Ascending aorta (tissue), 2 donors: ENCODE data around the gene PCK2. TPM values are rescaled to one million over a fixed set of nuclear protein-coding genes. Genes with fewer than 3 reads are reported as not detected.

Source experiments
- DNase-seq, 2 donors: peaks; one replicate each; pipeline ENCODE4 v3.0.0-alpha.2; 2019; ENCODE audit warnings: low spot score in 2 of 2
- H3K27ac ChIP-seq, 2 donors: fragments of 200-600 bp; sonication (generic); one replicate each; pipeline ENCODE4 v1.5.1; 2016 to 2017; ENCODE audit warnings: mild to moderate bottlenecking in 1 of 2
- H3K27me3 ChIP-seq: fragments of 200-600 bp; sonication (generic); one replicate; pipeline ENCODE4 v1.5.1; 2017
- H3K36me3 ChIP-seq, 2 donors: fragments of 200-600 bp; sonication (generic); one replicate each; pipeline ENCODE4 v1.5.1; 2016
- H3K4me1 ChIP-seq, 2 donors: fragments of 200-600 bp; sonication (generic); one replicate each; pipeline ENCODE4 v1.5.1; 2016 to 2017; ENCODE audit warnings: mild to moderate bottlenecking in 1 of 2
- H3K4me3 ChIP-seq, 2 donors: fragments of 200-600 bp; sonication (generic); one replicate each; pipeline ENCODE4 v1.5.1; 2016 to 2017; ENCODE audit warnings: mild to moderate bottlenecking in 1 of 2
- H3K9me3 ChIP-seq, 2 donors: fragments of 200-600 bp; sonication (generic); one replicate each; pipeline ENCODE4 v1.5.1; 2016
- CTCF ChIP-seq, 3 experiments: fragments of 200-600 bp in 2 of 3; fragments of 450-650 bp in 1 of 3; sonication (generic) in 2 of 3; IDR thresholded peaks; one replicate each; pipeline ENCODE4 v1.5.1; 2016 to 2019; ENCODE audit warnings: antibody characterized with exemption in 3 of 3, mild to moderate bottlenecking in 1 of 3, moderate library complexity in 1 of 3
- intact Hi-C: fragments of 100-400 bp; cut with DNase I; formaldehyde crosslinking; loops from one replicate; pipeline ENCODE4 v1.15.1; 2023
- total RNA-seq: library from RNA; depleted of rRNA; stranded (reverse); fragments of >200 nt; gene quantifications from one replicate; pipeline ENCODE4 v1.1.0, GENCODE V29; 2016

PCK2 gene
- total RNA-seq, 1 donor from 2014 or later, result 26.1 TPM

- Histone ChIP-seq H3K27me3 (no peaks in the 10 kb centered on the region), H3K27ac (peak overlapping the region; percentile 75 to 90), H3K36me3 (peaks cover 28 to 41% of the 10 kb centered on the region in 2 donors), H3K9me3 (no peaks in the 10 kb centered on the region), H3K4me1 (peaks cover 20 to 22% of the 10 kb centered on the region in 2 donors), H3K4me3 (peak overlapping the region; percentile 76 to 100)
- peak in 1 of 2 donors; percentile 63 for DNase-seq
- intact Hi-C loops, result loop anchor here (1.0 to 10.0 kb wide), 6 partner anchors 13 to 843 kb away; partner anchors contain the start of genes BCL2L2, GMPR2, IPO4 and IRF9
- TF ChIP-seq CTCF (IDR thresholded peaks at IDR 0.05), result no peak
These were observed 53.8 kb downstream of the PCK2 start for GRCh38 chr14:24147761-24148428.

GRCh38 chr14:24149302-24149969 lies 55.3 kb downstream of the PCK2 start:
- Histone ChIP-seq H3K9me3 (no peaks in the 10 kb centered on the region), H3K4me3 (no peak overlapping the region), H3K27ac (no peak overlapping the region), H3K4me1 (peaks cover 20 to 22% of the 10 kb centered on the region in 2 donors), H3K36me3 (peaks cover 32 to 55% of the 10 kb centered on the region in 2 donors), H3K27me3 (no peaks in the 10 kb centered on the region)
- no peak for DNase-seq
- no peak for TF ChIP-seq CTCF (IDR thresholded peaks at IDR 0.05)
- intact Hi-C loops, result loop anchor here (5.0 to 10.0 kb wide), 2 partner anchors 83 to 845 kb away; partner anchors contain the start of genes BCL2L2, GMPR2, NEDD8 and PPP1R3E

GRCh38 chr14:24150061-24150460 lies 56.0 kb downstream of the PCK2 start:
- intact Hi-C loops, result no loop called here
- no peak for TF ChIP-seq CTCF (IDR thresholded peaks at IDR 0.05)
- H3K9me3 ChIP-seq, result no peaks in the 10 kb centered on the region
- no peak overlapping the region for H3K4me3 ChIP-seq
- no peaks in the 10 kb centered on the region for H3K27me3 ChIP-seq
- DNase-seq, result no peak
- H3K4me1 ChIP-seq, result peaks cover 18 to 22% of the 10 kb centered on the region in 2 donors
- no peak overlapping the region for H3K27ac ChIP-seq
- peaks cover 38 to 61% of the 10 kb centered on the region in 2 donors for H3K36me3 ChIP-seq

GRCh38 chr14:24150567-24150966 lies 56.5 kb downstream of the PCK2 start:
- Histone ChIP-seq H3K27me3 (no peaks in the 10 kb centered on the region), H3K27ac (no peak overlapping the region), H3K4me1 (peaks cover 14 to 17% of the 10 kb centered on the region in 2 donors), H3K9me3 (no peaks in the 10 kb centered on the region), H3K36me3 (peaks cover 43 to 66% of the 10 kb centered on the region in 2 donors), H3K4me3 (no peak overlapping the region)
- no peak for DNase-seq
- no peak for TF ChIP-seq CTCF (IDR thresholded peaks at IDR 0.05)
- intact Hi-C loops, result no loop called here

GRCh38 chr14:24150993-24151392 lies 56.9 kb downstream of the PCK2 start:
- DNase-seq, result no peak
- no peaks in the 10 kb centered on the region for H3K9me3 ChIP-seq
- peaks cover 48 to 71% of the 10 kb centered on the region in 2 donors for H3K36me3 ChIP-seq
- no peak for TF ChIP-seq CTCF (IDR thresholded peaks at IDR 0.05)
- H3K4me1 ChIP-seq, result peaks cover 9 to 13% of the 10 kb centered on the region in 2 donors
- no peak overlapping the region for H3K4me3 ChIP-seq
- intact Hi-C loops, result no loop called here
- H3K27ac ChIP-seq, result no peak overlapping the region
- H3K27me3 ChIP-seq, result no peaks in the 10 kb centered on the region
